Urinary bladder (tissue), 4 donors: ENCODE data around the gene RFLNA. TPM values are rescaled to one million over a fixed set of nuclear protein-coding genes. Genes with fewer than 3 reads are reported as not detected.

Source experiments
- DNase-seq: peaks from one replicate; pipeline ENCODE4 v3.0.0-alpha.2; 2015; ENCODE audit errors: extremely low spot score
- H3K27ac ChIP-seq: one replicate; pipeline ENCODE4 v1.5.1; 2013; ENCODE audit warnings: low read depth, mild to moderate bottlenecking, moderate library complexity
- H3K36me3 ChIP-seq: one replicate; pipeline ENCODE4 v1.6.1; 2013; ENCODE audit warnings: mild to moderate bottlenecking, moderate library complexity; ENCODE audit not compliant: insufficient read depth
- H3K4me1 ChIP-seq: one replicate; pipeline ENCODE4 v1.6.1; 2013; ENCODE audit warnings: mild to moderate bottlenecking, moderate library complexity; ENCODE audit not compliant: insufficient read depth
- H3K4me3 ChIP-seq: one replicate; pipeline ENCODE4 v1.5.1; 2013; ENCODE audit warnings: low read depth, low read length
- WGBS: extraction: QIAGEN DNeasy Blood & Tissue Kit; methylation state at CpG from one replicate; pipeline ENCODE4 v1.1.7; 2013; 5-methylcytosine and 5-hydroxymethylcytosine counted together
- polyA plus RNA-seq: library from polyadenylated mRNA; stranded (reverse); fragments of 200-250 nt; gene quantifications from one replicate; pipeline ENCODE4 v1.2.3, GENCODE V29; 2013
- total RNA-seq: library from RNA; depleted of rRNA; stranded (reverse); fragments of >200 nt; gene quantifications from one replicate; pipeline ENCODE4 v1.2.3, GENCODE V29; 2014
- donor health status: healthy with polysubstance abuse.
- donor health status: healthy.

Gene RFLNA
- total and polyA plus RNA-seq, 2 donors, result 0.67 to 6.0 TPM

GRCh38 chr12:124276337-124276736 is 18.6 kb upstream of the RFLNA start:
- no peaks in the 10 kb centered on the region for H3K4me1 ChIP-seq
- no peaks in the 10 kb centered on the region for H3K36me3 ChIP-seq
- 94% methylated on average over 2 of the region's 2 CpGs for WGBS
- no peak for DNase-seq
- no peak overlapping the region for H3K4me3 ChIP-seq
- H3K27ac ChIP-seq, result no peak overlapping the region

- WGBS, result 60% methylated on average over 16 of the region's 16 CpGs
- no peak for DNase-seq
- H3K36me3 ChIP-seq, result no peaks in the 10 kb centered on the region
- no peak overlapping the region for H3K4me3 ChIP-seq
- H3K27ac ChIP-seq, result no peak overlapping the region
- no peaks in the 10 kb centered on the region for H3K4me1 ChIP-seq
Observed at GRCh38 chr12:124277394-124278241, 17.3 kb upstream of the RFLNA start.

GRCh38 chr12:124278389-124279101 is 16.3 kb upstream of the RFLNA start:
- WGBS, result 62% methylated on average over 20 of the region's 20 CpGs
- no peak overlapping the region for H3K4me3 ChIP-seq
- no peaks in the 10 kb centered on the region for H3K36me3 ChIP-seq
- DNase-seq, result no peak
- no peak overlapping the region for H3K27ac ChIP-seq
- no peaks in the 10 kb centered on the region for H3K4me1 ChIP-seq

GRCh38 chr12:124279315-124279714 is 15.6 kb upstream of the RFLNA start:
- no peak for DNase-seq
- Histone ChIP-seq H3K27ac (no peak overlapping the region), H3K36me3 (no peaks in the 10 kb centered on the region), H3K4me1 (no peaks in the 10 kb centered on the region), H3K4me3 (no peak overlapping the region)
- WGBS, result 80% methylated on average over 11 of the region's 11 CpGs

GRCh38 chr12:124279846-124280360 is 15.0 kb upstream of the RFLNA start:
- H3K36me3 ChIP-seq, result no peaks in the 10 kb centered on the region
- no peak overlapping the region for H3K4me3 ChIP-seq
- no peak overlapping the region for H3K27ac ChIP-seq
- WGBS, result 36% methylated on average over 19 of the region's 19 CpGs
- no peaks in the 10 kb centered on the region for H3K4me1 ChIP-seq
- DNase-seq, result no peak

- no peak overlapping the region for H3K4me3 ChIP-seq
- no peak for DNase-seq
- WGBS, result 92% methylated on average over 2 of the region's 2 CpGs
- no peaks in the 10 kb centered on the region for H3K36me3 ChIP-seq
- no peak overlapping the region for H3K27ac ChIP-seq
- no peaks in the 10 kb centered on the region for H3K4me1 ChIP-seq
Observed at GRCh38 chr12:124281309-124281708, 13.6 kb upstream of the RFLNA start.

- H3K4me3 ChIP-seq, result no peak overlapping the region
- no peak for DNase-seq
- H3K4me1 ChIP-seq, result no peaks in the 10 kb centered on the region
- WGBS, result 92% methylated on average over 5 of the region's 5 CpGs
- no peaks in the 10 kb centered on the region for H3K36me3 ChIP-seq
- H3K27ac ChIP-seq, result no peak overlapping the region
Observed at GRCh38 chr12:124282287-124282686, 12.6 kb upstream of the RFLNA start.

- no peaks in the 10 kb centered on the region for H3K36me3 ChIP-seq
- WGBS, result 54% methylated on average over 7 of the region's 7 CpGs
- H3K27ac ChIP-seq, result no peak overlapping the region
- no peak overlapping the region for H3K4me3 ChIP-seq
- no peak for DNase-seq
- H3K4me1 ChIP-seq, result no peaks in the 10 kb centered on the region
Observed at GRCh38 chr12:124283326-124283725, 11.6 kb upstream of the RFLNA start.

GRCh38 chr12:124284368-124284767 is 10.5 kb upstream of the RFLNA start:
- DNase-seq, result no peak
- 94% methylated on average over 5 of the region's 5 CpGs for WGBS

GRCh38 chr12:124286414-124286813 is 8.5 kb upstream of the RFLNA start:
- no peaks in the 10 kb centered on the region for H3K4me1 ChIP-seq
- no peaks in the 10 kb centered on the region for H3K36me3 ChIP-seq
- no peak overlapping the region for H3K27ac ChIP-seq
- WGBS, result 60% methylated on average over 8 of the region's 8 CpGs
- no peak overlapping the region for H3K4me3 ChIP-seq
- no peak for DNase-seq

More at GRCh38 chr12:124284368-124284767, 10.5 kb upstream of the RFLNA start:
- Histone ChIP-seq H3K4me1 (no peaks in the 10 kb centered on the region), H3K36me3 (no peaks in the 10 kb centered on the region), H3K4me3 (no peak overlapping the region), H3K27ac (no peak overlapping the region)

- Histone ChIP-seq H3K27ac (no peak overlapping the region), H3K4me3 (no peak overlapping the region), H3K36me3 (no peaks in the 10 kb centered on the region), H3K4me1 (no peaks in the 10 kb centered on the region)
- DNase-seq, result no peak
- 81% methylated on average over 7 of the region's 7 CpGs for WGBS
Observed at GRCh38 chr12:124286971-124287370, 7.9 kb upstream of the RFLNA start.

- H3K4me1 ChIP-seq, result no peaks in the 10 kb centered on the region
- H3K27ac ChIP-seq, result peak overlapping the region; percentile 46
- no peak overlapping the region for H3K4me3 ChIP-seq
- WGBS, result 54% methylated on average over 21 of the region's 21 CpGs
- H3K36me3 ChIP-seq, result no peaks in the 10 kb centered on the region
- no peak for DNase-seq
Observed at GRCh38 chr12:124289634-124290600, 5.0 kb upstream of the RFLNA start.

GRCh38 chr12:124292385-124292784 is 2.5 kb upstream of the RFLNA start:
- 85% methylated on average over 6 of the region's 6 CpGs for WGBS
- Histone ChIP-seq H3K36me3 (no peaks in the 10 kb centered on the region), H3K27ac (no peak overlapping the region), H3K4me1 (peaks cover 2% of the 10 kb centered on the region), H3K4me3 (no peak overlapping the region)
- no peak for DNase-seq
